Activated CD4-positive, alpha-beta T cell treated with anti-CD3 and anti-CD28 coated beads for 4 hours (primary cell): ENCODE data around the gene KCNQ5.
"Not testable (repeated sequence)": the region's sequence is repeated elsewhere in the genome, so short reads cannot be mapped to it uniquely, and the experiment has no call there.

Source experiments
- DNase-seq, 2 donors: peaks; one replicate each; pipeline ENCODE4 v3.0.0-alpha.2; 2020

The KCNQ5 gene

DNA sequence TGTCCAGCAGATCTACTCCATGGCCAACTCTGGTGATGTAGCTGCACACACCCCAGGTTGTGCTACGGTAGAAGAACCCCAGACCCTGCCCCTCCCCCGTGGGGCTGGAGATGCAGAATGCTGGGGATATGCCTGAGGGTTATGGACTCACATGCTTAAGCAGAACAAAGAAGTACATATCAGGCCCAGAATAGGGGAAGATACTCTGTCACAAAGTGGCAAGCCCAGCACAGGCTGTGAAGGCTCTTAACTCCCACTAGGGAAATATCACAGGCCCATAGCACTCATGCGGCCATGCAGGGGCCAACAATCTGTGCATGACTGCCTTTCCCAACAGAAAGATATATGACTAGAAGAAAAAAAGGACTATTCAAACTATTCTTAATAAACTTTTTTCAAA lies 234.9 kb downstream of the KCNQ5 start:
- DNase-seq: no peak

DNA sequence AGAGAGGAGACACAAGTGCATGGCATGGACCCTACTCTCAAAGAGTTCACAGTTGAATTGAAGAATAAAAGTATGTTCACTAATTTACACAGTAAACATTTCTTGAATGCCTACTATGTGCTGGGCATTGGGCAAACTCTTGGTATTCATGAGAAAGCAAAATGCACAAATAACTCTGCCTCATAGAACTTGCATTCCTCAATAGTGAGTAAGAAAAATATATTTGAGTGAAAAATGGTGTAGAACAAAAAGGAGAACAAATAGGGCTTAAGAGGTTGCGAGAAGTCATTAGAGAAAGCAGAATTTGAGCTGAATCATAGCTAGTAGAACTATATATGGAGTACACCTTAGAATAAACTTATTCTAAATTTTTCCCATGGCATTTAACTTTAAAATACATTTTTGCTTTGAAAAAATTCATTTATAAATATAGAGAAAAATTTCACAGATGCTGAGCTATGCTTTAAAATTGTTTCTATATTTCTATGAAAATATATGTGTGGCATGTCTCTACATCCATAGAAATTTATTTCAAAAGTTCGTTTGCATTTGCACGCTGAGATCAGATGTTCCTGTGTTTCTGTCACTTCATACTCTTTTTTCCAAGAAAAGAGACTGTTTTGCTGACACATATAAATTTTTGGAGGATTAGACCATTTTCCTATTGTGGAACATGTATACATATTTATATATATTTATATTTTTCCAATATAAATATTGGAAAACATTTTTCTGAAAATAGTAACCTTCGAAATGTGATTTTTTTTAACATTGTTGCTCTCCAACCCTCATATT lies 236.1 kb downstream of the KCNQ5 start:
- no peak for DNase-seq

DNA sequence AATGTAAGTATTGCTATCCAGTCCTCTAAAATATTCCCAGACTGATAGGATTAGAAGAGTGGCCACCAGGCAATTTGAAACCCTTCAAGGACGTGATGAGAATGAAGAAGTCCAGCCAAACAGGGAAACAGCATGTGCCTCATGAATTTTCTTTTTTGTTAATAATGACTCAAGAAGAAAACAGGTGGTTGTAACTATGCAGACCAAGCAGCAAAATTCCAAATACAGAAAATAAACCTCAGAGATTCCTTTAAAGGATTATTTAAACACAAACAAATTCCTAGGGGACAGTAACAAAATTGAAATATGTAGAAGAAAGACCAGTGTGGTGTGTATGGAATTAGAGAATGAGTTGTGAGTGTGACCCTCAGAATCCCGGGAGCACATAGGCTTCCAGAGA lies 239.2 kb downstream of the KCNQ5 start:
- DNase-seq: no peak

DNA sequence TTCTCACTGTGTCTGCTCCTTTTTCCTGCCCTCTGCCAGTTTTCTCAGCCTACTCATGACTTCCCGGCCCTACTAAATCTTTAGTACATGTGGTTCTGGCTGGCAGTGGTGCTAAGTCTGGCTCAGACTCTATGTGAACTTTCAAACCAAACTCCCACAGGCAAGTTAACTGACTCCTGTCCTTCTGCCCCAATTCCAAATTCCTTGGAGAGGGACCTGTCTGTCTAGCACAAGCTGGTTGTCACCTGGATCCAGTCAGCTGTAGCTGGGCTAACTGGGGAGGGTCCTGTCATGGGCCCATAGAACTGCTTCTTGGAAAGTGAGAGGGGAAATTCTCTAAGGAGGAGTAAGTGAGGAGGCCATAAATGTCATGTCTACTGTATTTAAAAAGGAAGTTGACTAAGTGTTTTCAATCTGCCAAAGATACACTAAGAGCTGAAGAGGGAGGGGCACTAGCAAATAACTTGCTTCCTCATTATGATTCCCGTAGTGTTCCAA lies 240.1 kb downstream of the KCNQ5 start:
- no peak for DNase-seq

DNA sequence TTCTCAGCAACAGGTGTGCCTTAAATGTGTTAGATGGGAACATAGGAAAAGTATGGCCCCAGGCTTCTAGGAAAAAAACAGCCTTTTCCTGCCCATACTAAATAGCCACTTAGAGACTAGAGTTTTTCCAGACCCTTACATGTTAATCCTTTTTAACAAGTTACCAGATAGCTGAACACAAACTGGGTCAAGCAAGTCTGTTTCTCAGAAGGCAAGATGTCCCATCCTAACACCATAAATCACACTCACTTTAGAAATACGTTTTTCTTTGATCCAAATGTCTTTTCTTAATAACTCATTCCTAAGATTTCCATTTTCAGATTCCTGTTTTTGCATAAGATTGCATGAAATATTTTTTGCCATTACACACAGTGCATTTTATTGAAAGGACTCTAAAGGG lies 241.3 kb downstream of the KCNQ5 start:
- no peak for DNase-seq

DNA sequence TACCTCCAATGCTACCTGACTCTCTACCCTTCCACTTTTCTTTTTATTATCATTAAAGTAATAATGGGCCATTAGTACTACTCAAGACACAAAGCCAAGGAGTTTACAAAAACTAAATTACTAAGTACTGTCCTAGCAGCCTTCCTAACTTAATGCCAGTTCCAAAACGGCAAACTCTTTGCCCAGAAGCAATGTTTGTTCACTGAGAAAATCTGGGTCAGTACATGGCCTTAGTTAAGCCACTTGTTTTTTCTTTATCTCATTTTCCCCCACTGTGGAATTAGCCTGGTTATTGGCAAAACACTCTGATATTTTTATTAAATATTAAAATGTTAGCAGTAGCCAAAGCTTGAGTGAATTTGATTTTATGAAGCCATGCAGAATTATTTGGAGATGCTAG lies 242.4 kb downstream of the KCNQ5 start:
- no peak for DNase-seq

DNA sequence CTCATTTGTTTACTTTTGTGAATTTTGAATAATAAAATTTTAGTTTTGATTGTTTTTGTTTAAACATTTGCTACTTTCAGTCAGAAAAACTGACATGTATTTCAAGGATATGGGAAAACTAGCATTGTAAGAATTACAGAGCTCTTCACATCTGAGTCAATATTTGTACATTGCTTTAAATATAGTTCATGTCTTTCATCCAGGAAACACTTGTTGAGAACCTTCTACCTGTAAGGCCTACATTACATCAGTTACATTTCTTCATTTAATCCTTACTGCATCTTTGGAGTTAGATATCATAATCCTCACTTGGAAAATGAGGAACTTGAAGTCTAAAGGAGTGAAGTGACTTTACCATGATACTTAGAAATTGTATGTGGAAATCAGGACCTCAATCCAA lies 242.9 kb downstream of the KCNQ5 start:
- no peak for DNase-seq

DNA sequence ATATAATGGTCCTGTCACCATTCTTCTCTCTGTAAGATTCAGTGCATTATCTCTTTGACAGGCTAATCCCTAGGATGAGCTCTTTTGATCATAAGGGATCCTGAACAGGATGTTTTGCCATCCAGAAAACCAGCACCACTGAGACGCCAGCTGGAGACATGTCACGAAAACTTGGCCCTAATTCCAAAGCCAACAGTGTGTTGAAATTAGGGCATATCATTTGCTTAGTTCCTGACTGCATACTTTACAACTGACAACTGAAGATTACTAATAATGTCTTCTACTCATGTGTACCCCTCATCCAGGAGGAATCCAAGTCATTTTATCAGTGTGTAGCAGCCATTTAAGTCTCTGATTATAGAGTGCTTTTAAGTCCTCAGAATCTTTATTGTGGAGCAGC lies 243.6 kb downstream of the KCNQ5 start:
- no peak for DNase-seq

DNA sequence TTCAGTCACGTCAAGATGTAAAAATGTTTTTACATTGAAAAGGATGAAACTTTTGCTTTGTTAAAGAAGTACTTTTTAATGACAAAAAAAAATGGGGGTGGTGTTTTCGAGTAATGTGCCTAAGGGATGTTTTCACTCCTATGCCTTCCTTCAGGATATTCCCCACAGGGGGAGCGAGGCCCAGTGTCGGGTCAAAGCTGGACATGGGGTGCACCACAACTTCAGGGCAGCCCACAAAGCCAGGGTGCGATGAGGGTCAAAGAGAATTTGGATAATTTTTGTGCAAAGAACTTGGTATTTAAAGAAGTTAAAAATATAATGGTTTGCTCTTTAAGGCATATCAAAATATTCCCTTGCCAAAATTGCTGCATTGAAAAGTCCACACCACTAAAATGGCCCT lies 247.8 kb downstream of the KCNQ5 start:
- DNase-seq: no peak

DNA sequence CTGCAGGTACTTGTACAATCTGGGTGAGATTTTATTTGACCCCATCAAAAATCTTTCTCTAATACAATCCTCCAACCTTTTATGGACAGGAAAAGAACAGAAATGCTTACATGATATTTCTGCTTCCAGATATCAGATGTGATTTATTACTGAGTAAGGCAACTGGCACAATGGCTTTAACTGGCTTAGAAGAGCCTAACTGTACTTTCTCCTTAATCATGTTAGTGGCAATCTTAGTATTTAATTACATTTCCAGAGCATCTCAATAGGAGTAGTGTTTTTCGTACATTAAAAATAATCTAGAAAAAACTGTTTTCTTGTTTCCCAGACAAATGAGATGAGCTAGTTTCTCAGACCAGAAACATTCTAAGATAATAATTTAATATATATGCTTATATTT lies 251.6 kb downstream of the KCNQ5 start:
- no peak for DNase-seq

DNA sequence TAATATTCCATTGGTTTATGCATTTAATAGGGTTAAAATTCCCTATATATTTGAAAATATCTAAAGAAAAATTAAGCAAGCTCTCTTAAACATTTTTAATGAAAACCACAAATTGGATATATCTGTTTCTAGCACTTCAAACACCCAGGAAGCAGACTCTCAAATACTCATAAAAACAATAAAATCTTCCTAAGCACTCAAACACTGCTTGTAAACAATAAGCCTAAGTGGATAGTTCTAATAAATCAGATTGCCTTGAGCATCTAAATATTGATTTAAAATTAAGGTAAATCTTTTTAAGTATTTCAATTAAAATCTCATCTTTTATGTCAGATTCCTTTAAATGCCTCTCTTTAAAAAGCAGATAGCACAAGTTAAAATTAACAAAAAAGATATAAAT lies 254.4 kb downstream of the KCNQ5 start:
- no peak for DNase-seq

DNA sequence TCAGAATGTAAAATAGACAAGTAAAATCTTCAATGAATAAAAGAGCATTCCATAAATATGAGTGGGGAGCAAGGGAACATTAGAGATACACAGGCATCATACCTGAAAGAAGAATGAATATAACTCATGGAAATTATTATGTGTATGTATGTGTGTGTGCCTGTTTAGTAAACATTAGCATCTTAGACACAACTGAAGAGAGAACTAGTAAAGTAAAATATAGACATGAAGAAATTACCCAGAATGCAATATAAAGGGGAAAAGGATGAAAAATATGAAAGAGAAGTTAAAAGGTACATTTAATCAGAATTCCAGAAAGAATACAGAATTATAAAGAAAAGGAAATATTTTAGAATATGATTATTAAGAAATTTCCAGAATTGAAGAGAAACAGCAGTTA lies 264.3 kb downstream of the KCNQ5 start:
- DNase-seq: no peak

DNA sequence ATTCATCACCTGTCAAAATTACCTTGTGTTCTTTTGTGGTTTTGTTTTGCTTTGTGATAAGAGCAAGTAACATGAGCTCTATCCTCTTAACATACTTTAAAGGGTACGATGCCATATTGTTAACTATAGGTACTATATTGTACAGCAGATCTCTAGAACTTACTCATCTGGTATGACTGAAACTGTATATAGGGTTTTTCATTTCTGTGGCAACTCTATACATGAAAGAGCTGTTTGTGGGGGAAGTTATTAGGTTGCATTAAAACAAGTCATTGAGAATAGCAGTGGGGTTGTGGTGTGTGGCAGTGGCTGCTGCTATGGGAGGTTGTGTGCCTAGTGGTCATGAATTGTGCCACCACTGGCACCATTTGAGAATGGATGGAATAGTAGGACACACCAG lies 268.4 kb downstream of the KCNQ5 start:
- DNase-seq: no peak

DNA sequence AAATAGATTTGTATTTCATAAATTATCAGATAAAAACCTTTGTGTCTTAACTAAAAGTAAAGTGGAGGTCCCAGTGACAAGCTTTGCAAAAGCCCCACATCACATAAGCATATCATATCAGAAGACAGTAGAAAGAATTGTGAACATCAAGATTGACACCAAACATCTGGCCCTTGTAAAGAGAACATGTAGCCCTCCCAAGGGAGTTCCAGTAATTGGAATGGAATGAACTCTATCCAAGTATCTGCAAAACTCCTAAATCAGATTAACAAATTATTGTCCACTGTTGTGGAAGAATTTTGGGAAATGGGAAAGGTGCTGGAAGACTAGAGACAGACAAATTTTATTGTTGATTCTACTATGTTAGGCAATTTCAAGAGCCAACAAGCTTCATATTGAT lies 268.8 kb downstream of the KCNQ5 start:
- DNase-seq: no peak

DNA sequence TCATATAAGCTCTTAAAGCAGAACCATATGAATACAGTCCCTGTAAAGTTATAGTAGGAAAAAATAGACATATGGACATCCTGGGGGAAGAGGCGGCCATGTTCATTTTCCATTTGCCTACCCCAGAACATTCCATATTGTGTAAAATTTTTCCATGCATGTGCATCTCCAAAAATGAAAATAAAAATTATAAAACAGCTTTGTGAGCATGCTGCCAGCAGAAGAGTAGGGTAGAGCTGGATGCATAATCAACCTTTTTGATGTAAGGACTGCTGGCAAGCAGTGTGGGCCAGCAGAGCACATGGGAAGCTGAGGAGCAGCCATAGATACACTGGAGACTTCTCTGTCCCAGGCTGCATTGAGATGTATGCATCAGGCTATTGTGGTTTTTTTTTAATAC lies 271.0 kb downstream of the KCNQ5 start:
- DNase-seq: no peak

DNA sequence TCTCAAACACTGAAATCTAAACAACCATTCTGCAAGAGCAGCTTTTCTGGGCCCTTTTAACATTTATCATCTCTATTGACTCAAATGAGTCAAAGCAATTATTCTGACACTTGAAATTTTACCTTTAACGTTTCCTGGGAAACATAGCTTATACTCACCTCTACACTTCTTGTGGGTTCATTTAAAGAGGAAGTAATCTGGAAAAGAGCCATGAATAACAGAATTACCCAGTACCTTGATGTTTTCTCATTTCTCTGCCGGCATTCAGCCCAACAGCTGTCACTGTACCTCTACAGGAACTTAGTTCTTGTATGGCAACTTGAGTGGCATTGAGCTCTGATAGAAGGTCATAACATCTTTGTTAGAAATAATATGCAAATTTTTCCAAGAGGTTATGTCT lies 272.2 kb downstream of the KCNQ5 start:
- no peak for DNase-seq

DNA sequence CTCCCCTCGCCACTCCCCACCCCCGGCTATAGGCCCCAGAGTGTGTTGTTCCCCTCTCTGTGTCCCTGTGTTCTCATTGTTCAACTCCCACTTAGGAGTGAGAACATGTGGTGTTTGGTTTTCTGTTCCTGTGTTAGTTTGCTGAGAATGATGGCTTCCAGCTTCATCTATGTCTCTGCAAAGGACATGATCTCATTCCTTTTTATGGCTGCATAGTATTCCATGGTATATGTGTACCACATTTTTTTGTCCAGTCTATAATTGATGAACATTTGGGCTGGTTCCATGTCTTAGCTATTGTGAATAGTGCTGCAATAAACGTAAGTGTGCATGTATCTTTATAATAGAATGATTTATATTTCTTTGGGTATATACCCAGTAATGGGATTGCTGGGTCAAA lies 276.4 kb downstream of the KCNQ5 start:
- not testable (repeated sequence) for DNase-seq

DNA sequence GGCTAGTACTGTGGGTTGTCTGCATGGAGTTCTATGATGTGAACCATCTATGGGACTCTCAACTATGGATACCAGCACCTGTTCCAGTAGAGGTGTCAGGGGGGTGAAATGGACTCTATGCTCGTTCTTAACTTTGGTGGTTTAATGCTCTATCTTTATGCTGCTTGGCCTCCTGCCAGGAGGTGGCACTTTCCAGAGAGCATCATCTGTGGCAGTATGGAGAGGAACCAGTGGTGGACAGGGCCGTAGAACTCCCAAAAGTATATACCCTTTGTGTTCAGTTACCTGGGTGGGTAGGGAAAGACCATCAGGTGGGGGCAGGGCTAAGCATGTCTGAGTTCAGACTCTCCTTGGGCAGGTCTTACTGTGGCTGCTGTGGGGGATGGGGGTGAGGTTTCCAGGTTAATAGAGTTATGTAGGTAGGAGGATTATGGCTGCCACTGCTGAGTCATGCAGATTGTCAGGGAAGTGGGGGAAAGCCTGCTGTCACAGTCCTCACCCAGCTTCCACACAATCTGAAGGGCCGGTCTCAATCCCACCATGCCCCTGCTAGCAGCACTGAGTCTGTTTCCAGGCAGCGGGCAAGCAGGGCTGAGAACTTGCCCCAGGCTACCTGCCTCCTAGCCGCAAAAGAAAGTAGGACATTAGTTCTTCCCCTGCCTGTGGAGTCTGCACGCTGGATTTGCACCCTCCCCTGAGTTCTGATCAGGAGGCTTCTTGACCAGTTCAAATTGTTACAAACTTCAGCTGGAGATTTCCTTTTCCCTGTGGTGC lies 284.0 kb downstream of the KCNQ5 start:
- DNase-seq: no peak

DNA sequence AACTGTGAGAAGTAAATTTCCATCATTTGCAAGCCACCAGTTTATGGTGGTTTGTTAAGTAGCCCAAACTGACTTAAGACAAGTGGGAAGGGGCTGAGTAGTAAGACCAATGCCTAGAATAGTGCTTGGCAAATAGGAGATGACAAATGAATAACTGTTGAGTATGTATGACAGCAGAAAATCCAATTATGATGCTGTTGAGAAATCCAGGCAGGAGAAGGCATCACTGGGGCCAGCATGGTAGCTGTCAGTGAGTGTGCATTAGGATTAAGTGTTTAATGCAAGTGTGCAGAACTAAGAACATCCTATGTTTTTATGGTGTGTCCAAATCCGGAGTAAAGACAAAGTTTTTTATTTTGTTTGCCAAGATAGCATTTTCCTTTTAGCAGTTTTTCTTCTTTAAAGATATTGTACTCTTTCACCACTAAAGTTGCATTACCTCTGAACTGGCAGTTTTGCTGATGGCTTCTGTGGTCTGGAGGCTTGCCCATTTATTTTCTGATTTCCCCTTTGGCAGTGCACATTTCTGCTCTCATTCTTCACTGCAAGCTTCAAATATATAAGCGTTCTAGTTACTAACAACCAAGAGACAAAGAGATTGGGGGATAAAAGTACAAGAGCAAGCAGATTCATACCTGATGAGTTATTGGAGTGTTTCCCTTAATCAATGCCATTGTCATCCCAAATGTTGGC lies 289.7 kb downstream of the KCNQ5 start:
- no peak for DNase-seq

DNA sequence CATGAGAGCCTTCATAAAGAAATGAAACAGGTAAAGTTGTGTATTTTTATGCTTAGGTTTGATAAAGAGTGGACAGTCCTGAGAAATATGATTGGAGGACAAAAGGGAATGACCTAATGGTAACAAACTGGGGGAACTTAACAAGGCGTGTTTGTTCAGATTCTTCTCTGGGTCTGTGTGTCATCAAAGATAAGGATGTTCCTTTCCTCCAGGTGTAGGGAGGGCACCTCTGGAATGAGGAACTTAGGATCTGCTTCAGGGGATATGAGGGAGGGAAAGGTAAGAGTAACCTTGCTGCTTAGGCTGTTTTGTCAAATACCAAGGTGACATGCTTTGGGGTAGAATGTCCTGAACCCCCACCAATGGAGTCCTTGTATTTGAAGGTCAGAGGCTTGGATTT lies 291.9 kb downstream of the KCNQ5 start:
- DNase-seq: no peak

DNA sequence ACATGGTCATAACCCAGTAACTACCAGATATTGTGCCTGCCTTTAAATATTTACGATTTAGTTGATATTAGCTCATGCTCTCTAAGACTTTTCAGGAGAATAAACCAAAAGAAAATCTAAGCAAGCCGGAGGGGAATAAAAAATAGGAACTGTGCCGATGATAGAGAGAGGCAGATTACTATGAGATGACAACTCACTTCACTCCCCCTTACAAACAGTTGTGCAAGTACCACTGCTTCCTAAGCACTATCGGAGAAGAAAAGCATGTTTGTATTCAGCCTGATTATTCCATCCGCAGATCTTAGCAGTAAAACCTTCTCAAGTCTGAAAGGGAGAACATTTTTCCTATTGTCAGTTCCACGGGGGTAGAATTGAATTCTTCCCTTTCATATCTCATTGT lies 294.4 kb downstream of the KCNQ5 start:
- DNase-seq: no peak

DNA sequence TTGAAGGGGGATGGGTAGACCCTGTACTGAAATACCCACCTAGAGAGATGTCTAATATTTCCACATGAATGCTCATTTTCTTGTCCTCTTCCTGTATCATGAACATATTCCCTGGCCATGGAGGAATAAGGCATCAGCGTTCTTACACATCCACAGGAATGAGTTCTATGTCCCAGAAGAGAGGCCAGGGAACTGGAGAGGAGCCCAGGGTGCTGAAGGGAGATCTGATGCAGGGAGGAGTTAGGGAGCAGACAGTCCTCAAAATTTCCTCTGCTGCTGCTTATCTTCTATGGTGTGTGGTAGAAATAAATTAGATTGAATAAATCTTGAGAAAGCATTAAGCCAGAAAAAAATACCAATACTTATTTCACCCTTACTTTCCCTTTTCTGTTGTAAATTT lies 295.0 kb downstream of the KCNQ5 start:
- no peak for DNase-seq

DNA sequence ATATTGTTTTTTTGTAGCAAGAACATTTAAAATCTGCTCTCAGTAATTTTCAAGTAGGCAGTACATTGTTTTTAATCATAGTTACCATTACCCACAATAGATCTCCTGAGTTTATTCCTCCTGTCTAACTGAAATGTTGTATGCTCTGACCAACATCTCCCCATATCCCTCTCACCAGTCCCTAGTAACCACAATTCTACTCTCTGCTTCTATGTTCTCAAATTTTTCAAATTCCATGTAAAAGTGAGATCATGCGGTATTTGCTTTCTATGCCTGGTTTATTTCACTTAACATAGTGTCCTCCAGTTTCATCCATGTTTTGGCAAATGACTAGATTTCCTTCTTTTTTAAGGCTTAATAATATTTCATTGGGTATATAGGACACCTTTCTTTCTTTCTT lies 300.5 kb downstream of the KCNQ5 start:
- DNase-seq: no peak

DNA sequence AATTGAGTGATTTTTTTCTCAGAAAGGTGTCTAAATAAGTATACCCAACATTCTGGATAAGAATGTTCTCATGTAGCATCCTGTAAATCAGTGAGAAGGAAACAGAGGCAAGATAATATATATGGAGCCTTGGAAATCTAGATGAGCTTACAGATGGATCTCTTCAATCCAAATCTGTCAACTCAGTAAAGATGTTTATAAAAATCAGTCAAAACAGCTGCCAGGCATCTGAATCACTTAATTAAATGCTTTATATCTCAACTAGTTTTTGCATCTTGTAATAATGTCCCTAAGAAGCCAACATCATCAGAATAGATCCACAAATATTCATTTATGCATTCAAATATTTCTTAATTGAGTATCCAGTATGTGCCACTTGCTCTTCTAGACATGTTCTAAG lies 303.3 kb downstream of the KCNQ5 start:
- DNase-seq: no peak
